KMS-11 (cell line): Measurements from ENCODE around the gene SMAD3.

Source experiments
- H2AFZ ChIP-seq: fragments of 200-600 bp; sonication (generic); 2 replicates; pipeline ENCODE4 v1.6.1; 2016; ENCODE audit warnings: antibody characterized with exemption, mixed run types, low read depth
- H3K27ac ChIP-seq: fragments of 200-600 bp; sonication (generic); 2 replicates; pipeline ENCODE4 v1.6.1; 2016; ENCODE audit warnings: mild to moderate bottlenecking, mixed run types
- H3K27me3 ChIP-seq: fragments of 200-600 bp; sonication (generic); 2 replicates; pipeline ENCODE4 v1.6.1; 2017; ENCODE audit warnings: mild to moderate bottlenecking, low read depth, mixed run types, moderate library complexity; ENCODE audit not compliant: insufficient read depth
- H3K36me3 ChIP-seq: fragments of 200-600 bp; sonication (generic); 2 replicates; pipeline ENCODE4 v1.6.1; 2017; ENCODE audit warnings: mild to moderate bottlenecking, mixed run types; ENCODE audit not compliant: insufficient read depth
- H3K4me1 ChIP-seq: fragments of 200-600 bp; sonication (generic); 2 replicates; pipeline ENCODE4 v1.6.1; 2016; ENCODE audit warnings: mild to moderate bottlenecking, low read depth, mixed run types; ENCODE audit not compliant: poor library complexity, severe bottlenecking
- H3K4me2 ChIP-seq: fragments of 200-600 bp; sonication (generic); 2 replicates; pipeline ENCODE4 v1.7.0; 2016; ENCODE audit warnings: mild to moderate bottlenecking, mixed run types
- H3K4me3 ChIP-seq: fragments of 200-600 bp; sonication (generic); IDR thresholded peaks from 2 replicates; pipeline ENCODE4 v1.6.1; 2017; ENCODE audit warnings: low read depth, low read length, mixed read lengths; ENCODE audit not compliant: insufficient read depth
- H3K79me2 ChIP-seq: fragments of 200-600 bp; sonication (generic); 2 replicates; pipeline ENCODE4 v1.6.1; 2016; ENCODE audit warnings: low read depth, mixed run types; ENCODE audit not compliant: insufficient read depth
- H3K9ac ChIP-seq: fragments of 200-600 bp; sonication (generic); 2 replicates; pipeline ENCODE4 v1.6.1; 2016; ENCODE audit warnings: mild to moderate bottlenecking, mixed run types
- H4K20me1 ChIP-seq: fragments of 200-600 bp; sonication (generic); 2 replicates; pipeline ENCODE4 v1.6.1; 2016; ENCODE audit warnings: mild to moderate bottlenecking, mixed run types; ENCODE audit not compliant: insufficient read depth
- CTCF ChIP-seq: fragments of 200-600 bp; sonication (generic); conservative IDR thresholded peaks from 2 replicates; pipeline ENCODE4 v1.6.1; 2017; ENCODE audit warnings: low read depth, mild to moderate bottlenecking, antibody characterized with exemption, low read length, moderate library complexity, mixed read lengths

The SMAD3 gene

DNA sequence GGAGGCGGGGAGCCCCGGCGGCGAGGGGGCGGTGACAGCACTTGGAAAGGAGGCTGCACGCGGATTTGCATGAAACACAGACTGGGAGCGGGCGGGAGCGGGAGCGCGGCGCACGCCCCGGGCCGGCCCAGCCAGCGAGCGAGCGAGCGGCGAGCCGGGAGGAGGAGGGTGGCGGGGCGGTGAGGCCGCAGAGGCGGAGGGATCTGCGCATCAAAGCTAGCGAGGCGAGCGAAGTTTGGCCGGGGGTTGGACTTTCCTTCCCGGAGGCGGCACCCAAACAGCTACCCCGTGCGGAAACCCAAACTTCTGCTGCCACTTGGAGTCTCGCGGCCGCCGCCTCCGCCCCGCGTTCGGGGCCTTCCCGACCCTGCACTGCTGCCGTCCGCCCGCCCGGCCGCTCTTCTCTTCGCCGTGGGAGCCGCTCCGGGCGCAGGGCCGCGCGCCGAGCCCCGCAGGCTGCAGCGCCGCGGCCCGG is at the start of gene SMAD3:
SMAD3 (plus strand) TSS at position 72 of the 475 bp plus-strand sequence. CDS start 553 bp downstream, outside the sequence.
- no peaks in the 10 kb centered on the region for H4K20me1 ChIP-seq
- H3K27ac ChIP-seq, result peak within 1 kb of the TSS; percentile 52
- H3K36me3 ChIP-seq, result no peaks in the 10 kb centered on the region
- no peaks in the 10 kb centered on the region; the same call in 1 of the 2 replicates for H3K79me2 ChIP-seq
- peak within 1 kb of the TSS; percentile 85 for H2AFZ ChIP-seq
- peaks cover 32% of the 10 kb centered on the region for H3K4me1 ChIP-seq
- no peak within 1 kb of the TSS for H3K4me3 ChIP-seq
- H3K4me2 ChIP-seq, result peak within 1 kb of the TSS; percentile 95
- H3K9ac ChIP-seq, result peak within 1 kb of the TSS; percentile 75
- no peaks in the 10 kb centered on the region; the same call in 1 of the 2 replicates for H3K27me3 ChIP-seq
- no peak for TF ChIP-seq CTCF

GRCh38 chr15:67017311-67017710 is 48.1 kb upstream of the SMAD3 start:
- H3K27me3 ChIP-seq, result no peaks in the 10 kb centered on the region
- no peaks in the 10 kb centered on the region for H3K79me2 ChIP-seq
- no peak overlapping the region for H3K9ac ChIP-seq
- H3K4me1 ChIP-seq, result peaks cover 12% of the 10 kb centered on the region
- TF ChIP-seq CTCF, result no peak
- no peak overlapping the region for H2AFZ ChIP-seq
- H3K4me2 ChIP-seq, result no peak overlapping the region
- H3K27ac ChIP-seq, result no peak overlapping the region
- no peaks in the 10 kb centered on the region for H4K20me1 ChIP-seq
- no peak overlapping the region for H3K4me3 ChIP-seq
- H3K36me3 ChIP-seq, result no peaks in the 10 kb centered on the region

DNA sequence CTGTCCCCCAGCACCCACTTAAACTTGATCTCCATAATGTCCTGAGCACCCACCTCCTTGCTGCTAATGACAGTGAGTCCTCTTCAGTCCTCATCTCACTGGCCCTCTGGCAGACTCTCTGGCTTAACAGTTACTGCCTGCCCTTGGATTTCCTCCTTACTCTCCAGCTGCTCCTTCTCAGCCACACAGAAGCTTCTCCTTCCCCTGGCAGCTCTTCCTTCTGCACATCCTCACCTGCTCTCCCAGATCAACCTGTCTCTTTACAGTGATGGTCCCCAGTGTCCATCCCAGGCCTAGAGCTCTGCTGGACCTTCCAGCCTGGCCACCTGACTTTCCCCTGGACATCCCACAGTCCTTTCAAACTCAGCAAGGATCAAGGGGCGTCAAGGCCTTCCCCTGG is 47.4 kb upstream of the SMAD3 start:
- H3K36me3 ChIP-seq, result no peaks in the 10 kb centered on the region
- no peaks in the 10 kb centered on the region for H3K79me2 ChIP-seq
- peaks cover 12% of the 10 kb centered on the region for H3K4me1 ChIP-seq
- H3K4me3 ChIP-seq, result no peak overlapping the region
- H4K20me1 ChIP-seq, result no peaks in the 10 kb centered on the region
- no peak overlapping the region for H2AFZ ChIP-seq
- no peak overlapping the region for H3K9ac ChIP-seq
- no peak for TF ChIP-seq CTCF
- H3K27me3 ChIP-seq, result no peaks in the 10 kb centered on the region
- H3K4me2 ChIP-seq, result no peak overlapping the region
- no peak overlapping the region for H3K27ac ChIP-seq

DNA sequence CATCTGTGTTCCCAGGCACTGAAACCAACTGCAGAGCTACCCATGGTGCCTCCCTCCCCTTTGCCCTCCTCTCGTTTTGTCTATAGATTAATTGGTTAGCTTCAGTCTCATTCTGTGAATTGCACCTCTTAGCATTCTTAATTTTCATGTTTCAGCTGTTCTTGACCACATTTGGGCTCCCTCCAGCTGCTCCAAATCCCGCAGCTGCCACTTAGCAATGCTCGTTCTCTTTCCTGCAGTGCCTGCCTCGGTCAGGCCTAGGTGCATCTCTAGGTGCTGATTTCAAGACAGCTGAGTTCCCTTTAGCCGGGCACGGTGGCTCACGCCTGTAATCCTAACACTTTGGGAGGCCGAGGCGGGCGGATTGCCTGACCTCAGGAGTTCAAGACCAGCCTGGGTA is 47.0 kb upstream of the SMAD3 start:
- H3K4me2 ChIP-seq, result no peak overlapping the region
- no peaks in the 10 kb centered on the region for H3K79me2 ChIP-seq
- H2AFZ ChIP-seq, result no peak overlapping the region
- no peaks in the 10 kb centered on the region for H3K27me3 ChIP-seq
- H3K4me3 ChIP-seq, result no peak overlapping the region
- no peak overlapping the region for H3K9ac ChIP-seq
- no peak overlapping the region for H3K27ac ChIP-seq
- no peaks in the 10 kb centered on the region for H4K20me1 ChIP-seq
- TF ChIP-seq CTCF, result no peak
- peaks cover 12% of the 10 kb centered on the region for H3K4me1 ChIP-seq
- H3K36me3 ChIP-seq, result no peaks in the 10 kb centered on the region
